Measurements from ENCODE around the gene USP7.

Gene USP7

GRCh38 chr16:8964462-8964861 lies 756 bp upstream of the USP7 start:
- peak overlapping the region; percentile 80 to 86 for H3K27ac ChIP-seq
- TF ChIP-seq CTCF (IDR thresholded peaks at IDR 0.05): no peak
- H3K27me3 ChIP-seq: no peaks in the 10 kb centered on the region
- peaks cover 0 to 37% (median 30%) of the 10 kb centered on the region in 4 donors for H3K4me1 ChIP-seq
- intact Hi-C loops (cut with DNase I; ENCODE audit: low total_unique reads): loop anchor here (5.0 to 10.0 kb wide), 3 partner anchors 100 to 160 kb away; partner anchors contain the start of genes CARHSP1 and HAPSTR1
- H3K36me3 ChIP-seq: no peaks in the 10 kb centered on the region
- peak overlapping the region; percentile 75 to 81 for H3K4me3 ChIP-seq
- no peak for DNase-seq
- H3K9me3 ChIP-seq: no peaks in the 10 kb centered on the region

- DNase-seq: peak in 1 of 2 donors; percentile 67
Measured at GRCh38 chr16:8963010-8963820, 491 bp downstream of the USP7 start.

GRCh38 chr16:8962393-8963009 lies 1.2 kb downstream of the USP7 start:
- H3K27me3 ChIP-seq: no peaks in the 10 kb centered on the region
- no peaks in the 10 kb centered on the region for H3K9me3 ChIP-seq
- intact Hi-C loops (cut with DNase I; ENCODE audit: low total_unique reads): loop anchor here (5.0 to 10.0 kb wide), 3 partner anchors 98 to 158 kb away; partner anchors contain the start of genes CARHSP1 and HAPSTR1
- TF ChIP-seq CTCF (IDR thresholded peaks at IDR 0.05): no peak
- H3K4me3 ChIP-seq: peak overlapping the region; percentile 80 to 81
- peak overlapping the region; percentile 67 to 71 for H3K27ac ChIP-seq
- H3K36me3 ChIP-seq: no peaks in the 10 kb centered on the region
- peaks cover 0 to 57% (median 50%) of the 10 kb centered on the region in 4 donors for H3K4me1 ChIP-seq
- DNase-seq: no peak

More at GRCh38 chr16:8963010-8963820, 491 bp downstream of the USP7 start:
- peak overlapping the region; percentile 80 to 86 for H3K27ac ChIP-seq
- intact Hi-C loops (cut with DNase I; ENCODE audit: low total_unique reads): loop anchor here (5.0 to 10.0 kb wide), 3 partner anchors 98 to 158 kb away; partner anchors contain the start of genes CARHSP1 and HAPSTR1
- H3K9me3 ChIP-seq: no peaks in the 10 kb centered on the region
- no peaks in the 10 kb centered on the region for H3K27me3 ChIP-seq
- TF ChIP-seq CTCF (IDR thresholded peaks at IDR 0.05): no peak
- H3K4me1 ChIP-seq: peaks cover 0 to 50% (median 43%) of the 10 kb centered on the region in 4 donors
- H3K4me3 ChIP-seq: peak overlapping the region; percentile 80 to 81
- no peaks in the 10 kb centered on the region for H3K36me3 ChIP-seq

- no peak for DNase-seq
- no peaks in the 10 kb centered on the region for H3K9me3 ChIP-seq
- H3K4me1 ChIP-seq: peaks cover 0 to 63% (median 53%) of the 10 kb centered on the region in 4 donors
- H3K27me3 ChIP-seq: no peaks in the 10 kb centered on the region
- intact Hi-C loops (cut with DNase I; ENCODE audit: low total_unique reads): loop anchor here (5.0 to 10.0 kb wide), 3 partner anchors 97 to 157 kb away; partner anchors contain the start of genes CARHSP1 and HAPSTR1
- no peaks in the 10 kb centered on the region for H3K36me3 ChIP-seq
- no peak for TF ChIP-seq CTCF (IDR thresholded peaks at IDR 0.05)
- H3K4me3 ChIP-seq: peak overlapping the region; percentile 80 to 81
- H3K27ac ChIP-seq: peak overlapping the region; percentile 67 to 71
Measured at GRCh38 chr16:8961811-8962390, 1.8 kb downstream of the USP7 start.

GRCh38 chr16:8960788-8961109 lies 3.0 kb downstream of the USP7 start:
- Histone ChIP-seq H3K36me3 (no peaks in the 10 kb centered on the region), H3K4me3 (no peak overlapping the region), H3K27ac (peak overlapping the region in 1 of 2 donors; percentile 46), H3K4me1 (peaks cover 0 to 73% (median 62%) of the 10 kb centered on the region in 4 donors), H3K9me3 (no peaks in the 10 kb centered on the region), H3K27me3 (no peaks in the 10 kb centered on the region)
- no peak for DNase-seq
- intact Hi-C loops (cut with DNase I; ENCODE audit: low total_unique reads): loop anchor here (5.0 to 10.0 kb wide), 3 partner anchors 96 to 156 kb away; partner anchors contain the start of genes CARHSP1 and HAPSTR1
- TF ChIP-seq CTCF (IDR thresholded peaks at IDR 0.05): no peak

All from tibial artery (tissue), 4 donors.